Liver (tissue), 3 donors: ENCODE data around the gene PNPLA2.

Experiments
- CTCF ChIP-seq: fragments of 150-350 bp; IDR thresholded peaks from 2 replicates; pipeline ENCODE4 v1.5.1; 2017; ENCODE audit warnings: improper control_type of control experiment, low read depth, low read length; ENCODE audit not compliant: missing input control
- EGR1 ChIP-seq, 2 donors: IDR thresholded peaks; 2 replicates each; pipeline ENCODE4 v1.6.1; 2016 to 2018; ENCODE audit warnings: antibody characterized with exemption in 2 of 2, low read depth in 2 of 2
- FOXA2 ChIP-seq: IDR thresholded peaks from 2 replicates; pipeline ENCODE4 v1.6.1; 2016; ENCODE audit warnings: antibody characterized with exemption
- JUND ChIP-seq, 2 donors: IDR thresholded peaks; 2 replicates each; pipeline ENCODE4 v1.6.1; 2016; ENCODE audit warnings: antibody characterized with exemption in 2 of 2
- MAX ChIP-seq: IDR thresholded peaks from 2 replicates; pipeline ENCODE4 v1.6.1; 2016; ENCODE audit warnings: antibody characterized with exemption
- NR2F2 ChIP-seq: IDR thresholded peaks from 2 replicates; pipeline ENCODE4 v1.6.1; 2016; ENCODE audit warnings: antibody characterized with exemption
- RAD21 ChIP-seq, 2 donors: IDR thresholded peaks; 2 replicates each; pipeline ENCODE4 v1.6.1; 2016; ENCODE audit warnings: antibody characterized with exemption in 2 of 2, mild to moderate bottlenecking in 2 of 2
- SP1 ChIP-seq: IDR thresholded peaks from 2 replicates; pipeline ENCODE4 v1.6.1; 2018; ENCODE audit warnings: antibody characterized with exemption, mild to moderate bottlenecking
- YY1 ChIP-seq: IDR thresholded peaks from 2 replicates; pipeline ENCODE4 v1.6.1; 2016; ENCODE audit warnings: antibody characterized with exemption, mild to moderate bottlenecking
- TF ChIP-seq, protein P1 (sequence below): IDR thresholded peaks from 2 replicates; pipeline ENCODE4 v1.6.1; 2016; ENCODE audit warnings: antibody characterized with exemption, mild to moderate bottlenecking
- TF ChIP-seq, protein P2 (sequence below): IDR thresholded peaks from 2 replicates; pipeline ENCODE4 v1.6.1; 2016; ENCODE audit warnings: antibody characterized with exemption
- donor health status: healthy.
- donor health status: healthy.

GRCh38 chr11:824292-824880, 5.7 kb downstream of the PNPLA2 start:
- TF ChIP-seq EGR1 (IDR thresholded peaks at IDR 0.05; ENCODE audit: low read depth in 2 of 2) (no peak), SP1 (no peak), CTCF (no peak), RAD21 (IDR thresholded peaks at IDR 0.05) (no peak), YY1 (no peak), FOXA2 (no peak), MAX (no peak), NR2F2 (no peak), JUND (IDR thresholded peaks at IDR 0.05) (no peak)
- TF ChIP-seq, protein P1, sequence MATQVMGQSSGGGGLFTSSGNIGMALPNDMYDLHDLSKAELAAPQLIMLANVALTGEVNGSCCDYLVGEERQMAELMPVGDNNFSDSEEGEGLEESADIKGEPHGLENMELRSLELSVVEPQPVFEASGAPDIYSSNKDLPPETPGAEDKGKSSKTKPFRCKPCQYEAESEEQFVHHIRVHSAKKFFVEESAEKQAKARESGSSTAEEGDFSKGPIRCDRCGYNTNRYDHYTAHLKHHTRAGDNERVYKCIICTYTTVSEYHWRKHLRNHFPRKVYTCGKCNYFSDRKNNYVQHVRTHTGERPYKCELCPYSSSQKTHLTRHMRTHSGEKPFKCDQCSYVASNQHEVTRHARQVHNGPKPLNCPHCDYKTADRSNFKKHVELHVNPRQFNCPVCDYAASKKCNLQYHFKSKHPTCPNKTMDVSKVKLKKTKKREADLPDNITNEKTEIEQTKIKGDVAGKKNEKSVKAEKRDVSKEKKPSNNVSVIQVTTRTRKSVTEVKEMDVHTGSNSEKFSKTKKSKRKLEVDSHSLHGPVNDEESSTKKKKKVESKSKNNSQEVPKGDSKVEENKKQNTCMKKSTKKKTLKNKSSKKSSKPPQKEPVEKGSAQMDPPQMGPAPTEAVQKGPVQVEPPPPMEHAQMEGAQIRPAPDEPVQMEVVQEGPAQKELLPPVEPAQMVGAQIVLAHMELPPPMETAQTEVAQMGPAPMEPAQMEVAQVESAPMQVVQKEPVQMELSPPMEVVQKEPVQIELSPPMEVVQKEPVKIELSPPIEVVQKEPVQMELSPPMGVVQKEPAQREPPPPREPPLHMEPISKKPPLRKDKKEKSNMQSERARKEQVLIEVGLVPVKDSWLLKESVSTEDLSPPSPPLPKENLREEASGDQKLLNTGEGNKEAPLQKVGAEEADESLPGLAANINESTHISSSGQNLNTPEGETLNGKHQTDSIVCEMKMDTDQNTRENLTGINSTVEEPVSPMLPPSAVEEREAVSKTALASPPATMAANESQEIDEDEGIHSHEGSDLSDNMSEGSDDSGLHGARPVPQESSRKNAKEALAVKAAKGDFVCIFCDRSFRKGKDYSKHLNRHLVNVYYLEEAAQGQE: no peak
- TF ChIP-seq, protein P2, sequence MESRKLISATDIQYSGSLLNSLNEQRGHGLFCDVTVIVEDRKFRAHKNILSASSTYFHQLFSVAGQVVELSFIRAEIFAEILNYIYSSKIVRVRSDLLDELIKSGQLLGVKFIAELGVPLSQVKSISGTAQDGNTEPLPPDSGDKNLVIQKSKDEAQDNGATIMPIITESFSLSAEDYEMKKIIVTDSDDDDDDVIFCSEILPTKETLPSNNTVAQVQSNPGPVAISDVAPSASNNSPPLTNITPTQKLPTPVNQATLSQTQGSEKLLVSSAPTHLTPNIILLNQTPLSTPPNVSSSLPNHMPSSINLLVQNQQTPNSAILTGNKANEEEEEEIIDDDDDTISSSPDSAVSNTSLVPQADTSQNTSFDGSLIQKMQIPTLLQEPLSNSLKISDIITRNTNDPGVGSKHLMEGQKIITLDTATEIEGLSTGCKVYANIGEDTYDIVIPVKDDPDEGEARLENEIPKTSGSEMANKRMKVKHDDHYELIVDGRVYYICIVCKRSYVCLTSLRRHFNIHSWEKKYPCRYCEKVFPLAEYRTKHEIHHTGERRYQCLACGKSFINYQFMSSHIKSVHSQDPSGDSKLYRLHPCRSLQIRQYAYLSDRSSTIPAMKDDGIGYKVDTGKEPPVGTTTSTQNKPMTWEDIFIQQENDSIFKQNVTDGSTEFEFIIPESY: no peak
